HG02973 (cell line): ENCODE measurements around the gene SPIN4.
"Not testable (repeated sequence)": the region's sequence is repeated elsewhere in the genome, so short reads cannot be mapped to it uniquely, and the experiment has no call there.

ENCODE experiments used
- ATAC-seq: cut with Tn5 transposase; IDR thresholded peaks from one replicate; pipeline ENCODE4 v1.9.1; 2021; ENCODE audit warnings: moderate library complexity; ENCODE audit not compliant: unreplicated experiment

Gene SPIN4

GRCh38 chrX:63350941-63351616 is at the start of gene SPIN4:
SPIN4 (minus strand) TSS chrX:63351332; CDS start chrX:63350819, 513 bp downstream.
- ATAC-seq, result peak; percentile 89

GRCh38 chrX:63400340-63400739 is 49.2 kb upstream of the SPIN4 start:
- ATAC-seq, result no peak

- no peak for ATAC-seq
These were observed 43.7 kb upstream of the SPIN4 start for GRCh38 chrX:63394872-63395271.

- ATAC-seq, result not testable (repeated sequence)
These were observed 42.0 kb upstream of the SPIN4 start for GRCh38 chrX:63393094-63393493.

- ATAC-seq, result no peak
These were observed 36.3 kb upstream of the SPIN4 start for GRCh38 chrX:63387411-63387810.

- ATAC-seq, result not testable (repeated sequence)
These were observed 33.1 kb upstream of the SPIN4 start for GRCh38 chrX:63384263-63384662.

GRCh38 chrX:63373012-63373411 is 21.9 kb upstream of the SPIN4 start:
- ATAC-seq, result not testable (repeated sequence)

GRCh38 chrX:63367699-63368098 is 16.6 kb upstream of the SPIN4 start:
- ATAC-seq, result not testable (repeated sequence)

GRCh38 chrX:63363788-63364187 is 12.7 kb upstream of the SPIN4 start:
- ATAC-seq, result no peak

GRCh38 chrX:63361494-63361893 is 10.4 kb upstream of the SPIN4 start:
- ATAC-seq, result no peak

- no peak for ATAC-seq
These were observed 3.4 kb upstream of the SPIN4 start for GRCh38 chrX:63354484-63354883.

- peak; percentile 32 for ATAC-seq
These were observed 661 bp downstream of the SPIN4 start for GRCh38 chrX:63350465-63350877.

GRCh38 chrX:63349307-63349706 is 1.8 kb downstream of the SPIN4 start:
- ATAC-seq, result no peak

- ATAC-seq, result no peak
These were observed 20.5 kb downstream of the SPIN4 start for GRCh38 chrX:63330681-63331080.

GRCh38 chrX:63327788-63328187 is 23.3 kb downstream of the SPIN4 start:
- ATAC-seq, result no peak

- no peak for ATAC-seq
These were observed 51.5 kb downstream of the SPIN4 start for GRCh38 chrX:63299596-63299995.
